HCT116 (cell line): ENCODE measurements around the gene MS4A15. TPM values are rescaled to one million over a fixed set of nuclear protein-coding genes. Genes with fewer than 3 reads are reported as not detected.

Experiments
- ATAC-seq: fragments of 200-7000 bp; cut with Tn5 transposase; 2 replicates; pipeline ENCODE4 v1.9.1; 2020; ENCODE audit warnings: mild to moderate bottlenecking, moderate library complexity
- BruUV-seq: library from RNA; stranded (reverse); fragments of 400-500 nt; replicated peaks from 2 replicates; lab custom pipeline; 2021; lab: Mats Ljungman, UMichigan
- CTCF ChIA-PET: fragments of 300-600 bp; sonication (Branson Sonifier 250); formaldehyde crosslinking; loops from one replicate; lab custom pipeline; 2021; ENCODE audit warnings: antibody characterized with exemption; lab: Charles Lee
- POLR2A ChIA-PET: fragments of 300-600, 350-600 bp; sonication (Branson Sonifier 250); formaldehyde crosslinking; loops from one replicate; lab custom pipeline; 2021; ENCODE audit warnings: antibody characterized with exemption; lab: Charles Lee
- RAD21 ChIA-PET, 2 experiments: fragments of 300-600 bp; sonication (Branson Sonifier 250); formaldehyde crosslinking; loops; one replicate each; lab custom pipeline; 2023; ENCODE audit warnings: low total read pairs in 2 of 2; ENCODE audit not compliant: uncharacterized antibody in 2 of 2, unreplicated experiment in 2 of 2, low non-redundant PET in 1 of 2; lab: Charles Lee
- DNase-seq: peaks from one replicate; pipeline ENCODE4 v3.0.0-alpha.2; 2010; ENCODE audit warnings: low read depth, low spot score
- H2AFZ ChIP-seq: fragments of 200-600 bp; shearing (Covaris generic), sonication (generic); 2 replicates; pipeline ENCODE4 v1.6.1; 2017; ENCODE audit warnings: low read depth, mixed run types, mixed read lengths, antibody characterized with exemption, low read length; ENCODE audit not compliant: poor library complexity, severe bottlenecking
- H3K27ac ChIP-seq: 2 replicates; pipeline ENCODE4 v1.5.1; 2012; ENCODE audit warnings: low read depth, low read length
- H3K27me3 ChIP-seq: fragments of 200-600 bp; sonication (generic); 2 replicates; pipeline ENCODE4 v1.6.1; 2016; ENCODE audit warnings: mixed run types, low read length, mixed read lengths; ENCODE audit not compliant: insufficient read depth
- H3K36me3 ChIP-seq, 2 experiments: fragments of 200-500 bp in 1 of 2; fragments of 200-600 bp in 1 of 2; sonication (Bioruptor generic) in 1 of 2; sonication (generic) in 1 of 2; 2 replicates each; pipeline versions ENCODE4 v1.5.1 to v1.6.1; 2014 to 2016; ENCODE audit warnings: low read length in 2 of 2, inconsistent platforms in 1 of 2, mixed read lengths in 1 of 2, mixed run types in 1 of 2; ENCODE audit not compliant: insufficient read depth in 2 of 2, control insufficient read depth in 1 of 2
- H3K4me1 ChIP-seq, 2 experiments: fragments of 200-600 bp in 1 of 2; sonication (generic) in 1 of 2; 2 replicates each; pipeline versions ENCODE4 v1.5.1 to v1.6.1; 2012 to 2017; ENCODE audit warnings: low read length in 2 of 2, inconsistent platforms in 1 of 2, mild to moderate bottlenecking in 1 of 2, mixed read lengths in 1 of 2, mixed run types in 1 of 2, moderate library complexity in 1 of 2; ENCODE audit not compliant: insufficient read depth in 2 of 2, control insufficient read depth in 1 of 2
- H3K4me2 ChIP-seq: fragments of 200-600 bp; sonication (generic); 2 replicates; pipeline ENCODE4 v1.6.1; 2017; ENCODE audit warnings: mixed run types, low read length, mixed read lengths
- H3K4me3 ChIP-seq, 2 experiments: fragments of 200-600 bp in 1 of 2; sonication (generic) in 1 of 2; replicated peaks in 1 of 2; 2 replicates each; pipeline ENCODE4 v1.5.1; 2011 to 2016; ENCODE audit warnings: low read length in 2 of 2, control low read depth in 1 of 2, low read depth in 1 of 2, mild to moderate bottlenecking in 1 of 2, mixed read lengths in 1 of 2, mixed run types in 1 of 2
- H3K79me2 ChIP-seq: fragments of 200-600 bp; sonication (generic); 2 replicates; pipeline ENCODE4 v1.6.1; 2017; ENCODE audit warnings: mild to moderate bottlenecking, mixed run types, low read length, moderate library complexity, mixed read lengths; ENCODE audit not compliant: insufficient read depth
- H3K9ac ChIP-seq: fragments of 200-600 bp; sonication (generic); 2 replicates; pipeline ENCODE4 v1.6.1; 2016; ENCODE audit warnings: low read length, mixed read lengths
- H3K9me2 ChIP-seq: fragments of 200-600 bp; sonication (generic), shearing (Covaris generic); 2 replicates; pipeline ENCODE4 v1.6.1; 2017; ENCODE audit warnings: mixed run types, mild to moderate bottlenecking, moderate library complexity; ENCODE audit not compliant: insufficient read depth
- H3K9me3 ChIP-seq, 2 experiments: fragments of 200-500 bp in 1 of 2; fragments of 200-600 bp in 1 of 2; sonication (Bioruptor generic) in 1 of 2; sonication (generic) in 1 of 2; 2 replicates each; pipeline ENCODE4 v1.6.1; 2014 to 2017; ENCODE audit warnings: low read length in 2 of 2, mixed read lengths in 2 of 2, inconsistent platforms in 1 of 2, low read depth in 1 of 2, mild to moderate bottlenecking in 1 of 2, mixed run types in 1 of 2, moderate library complexity in 1 of 2; ENCODE audit not compliant: control insufficient read depth in 1 of 2, insufficient read depth in 1 of 2
- H4K20me1 ChIP-seq: fragments of 200-600 bp; sonication (generic), shearing (Covaris generic); 2 replicates; pipeline ENCODE4 v1.6.1; 2017; ENCODE audit warnings: mixed run types, mild to moderate bottlenecking, moderate library complexity; ENCODE audit not compliant: insufficient read depth
- ATF3 ChIP-seq: IDR thresholded peaks from 2 replicates; pipeline ENCODE4 v1.6.1; 2012
- CBX3 ChIP-seq: IDR thresholded peaks from 2 replicates; pipeline ENCODE4 v1.6.1; 2012; ENCODE audit warnings: low read depth
- CEBPB ChIP-seq: IDR thresholded peaks from 2 replicates; pipeline ENCODE4 v1.6.1; 2012; ENCODE audit warnings: low read depth
- CTCF ChIP-seq, 3 experiments: fragments of 200-600 bp in 1 of 3; sonication (generic) in 1 of 3; IDR thresholded peaks in 2 of 3; conservative IDR thresholded peaks in 1 of 3; 2 replicates each; pipeline ENCODE4 v1.5.1; 2012 to 2017; ENCODE audit warnings: low read depth in 2 of 3, low read length in 2 of 3, antibody characterized with exemption in 1 of 3, borderline replicate concordance in 1 of 3, control low read depth in 1 of 3, mild to moderate bottlenecking in 1 of 3, mixed read lengths in 1 of 3, mixed run types in 1 of 3, moderate library complexity in 1 of 3; ENCODE audit not compliant: insufficient read depth in 1 of 3
- EGR1 ChIP-seq: IDR thresholded peaks from 2 replicates; pipeline ENCODE4 v1.6.1; 2012; ENCODE audit warnings: low read depth
- ELF1 ChIP-seq: IDR thresholded peaks from 2 replicates; pipeline ENCODE4 v1.6.1; 2012; ENCODE audit warnings: low read depth, borderline replicate concordance
- EZH2 ChIP-seq: fragments of 200-600 bp; sonication (generic); IDR thresholded peaks from 2 replicates; pipeline ENCODE4 v1.6.1; 2017; ENCODE audit warnings: antibody characterized with exemption, mixed run types
- EZH2phosphoT487 ChIP-seq: fragments of 200-600 bp; IDR thresholded peaks from 2 replicates; pipeline ENCODE4 v1.6.1; 2018; ENCODE audit warnings: antibody characterized with exemption, borderline replicate concordance
- MAX ChIP-seq: IDR thresholded peaks from 2 replicates; pipeline ENCODE4 v1.6.1; 2012
- POLR2A ChIP-seq: IDR thresholded peaks from 2 replicates; pipeline ENCODE4 v1.7.0; 2011; ENCODE audit warnings: borderline replicate concordance; ENCODE audit not compliant: insufficient read depth, insufficient read length; ENCODE audit errors: extremely low read depth
- RAD21 ChIP-seq: IDR thresholded peaks from 2 replicates; pipeline ENCODE4 v1.6.1; 2012; ENCODE audit warnings: low read depth, mild to moderate bottlenecking
- REST ChIP-seq: IDR thresholded peaks from 2 replicates; pipeline ENCODE4 v1.6.1; 2012; ENCODE audit warnings: low read depth
- SRF ChIP-seq: IDR thresholded peaks from 2 replicates; pipeline ENCODE4 v1.6.1; 2012; ENCODE audit warnings: low read depth
- TCF7L2 ChIP-seq: IDR thresholded peaks from 2 replicates; pipeline ENCODE4 v1.7.0; 2011; ENCODE audit warnings: borderline replicate concordance, inconsistent platforms; ENCODE audit not compliant: insufficient read depth, insufficient read length; ENCODE audit errors: extremely low read depth
- ZBTB33 ChIP-seq: IDR thresholded peaks from 2 replicates; pipeline ENCODE4 v1.6.1; 2011; ENCODE audit warnings: mild to moderate bottlenecking, low read length, moderate library complexity; ENCODE audit not compliant: insufficient replicate concordance; ENCODE audit errors: extremely low read depth
- ZFX ChIP-seq: fragments of 450-650 bp; IDR thresholded peaks from 2 replicates; pipeline ENCODE4 v1.6.1; 2017
- ZNF274 ChIP-seq: fragments of 200-500 bp; sonication (Bioruptor generic); IDR thresholded peaks from 2 replicates; pipeline ENCODE4 v1.6.1; 2014; ENCODE audit warnings: mild to moderate bottlenecking, low read depth, low read length, inconsistent platforms
- intact Hi-C: fragments of 100-400 bp; cut with micrococcal nuclease; formaldehyde crosslinking; loops from 2 replicates; pipeline ENCODE4 v1.10.0; 2022
- total RNA-seq: library from RNA; stranded (reverse); gene quantifications from one replicate; pipeline ENCODE4 v1.2.1, GENCODE V29; 2021; ENCODE audit not compliant: unreplicated experiment

MS4A15 gene
- total RNA-seq, 1 experiment from 2014 or later = 1.5 TPM

GRCh38 chr11:60809249-60809648 lies 52.6 kb downstream of the MS4A15 start:
- no TSS peak for BruUV-seq
- no peak overlapping the region for H3K9ac ChIP-seq
- DNase-seq (no peak), ATAC-seq (no peak)
- CTCF ChIA-PET = no interaction called here
- no peaks in the 10 kb centered on the region for H3K79me2 ChIP-seq
- H3K9me2 ChIP-seq = no peaks in the 10 kb centered on the region
- RAD21 ChIA-PET = no interaction called here
- H3K4me1 ChIP-seq = no peaks in the 10 kb centered on the region
- no peaks in the 10 kb centered on the region for H4K20me1 ChIP-seq
- no peak overlapping the region for H3K4me2 ChIP-seq
- no peak overlapping the region for H2AFZ ChIP-seq
- no peak overlapping the region for H3K4me3 ChIP-seq
- intact Hi-C loops = no loop called here
- no peaks in the 10 kb centered on the region for H3K27me3 ChIP-seq
- no peaks in the 10 kb centered on the region for H3K36me3 ChIP-seq
- POLR2A ChIA-PET = no interaction called here
- TF ChIP-seq TCF7L2 = no peak
- no peak for TF ChIP-seq RAD21
- TF ChIP-seq ZBTB33 = no peak
- TF ChIP-seq REST = no peak
- no peak for TF ChIP-seq EZH2phosphoT487
- TF ChIP-seq CTCF (IDR thresholded peaks at IDR 0.05 in 2 of 3, conservative IDR thresholded peaks at IDR 0.05 in 1 of 3; ENCODE audit: borderline replicate concordance in 1 of 3, insufficient read depth in 1 of 3, low read depth in 2 of 3, low read length in 2 of 3) = no peak
- no peak for TF ChIP-seq CBX3
- no peak for TF ChIP-seq ATF3
- no peak for TF ChIP-seq MAX
- TF ChIP-seq ZFX = no peak
- TF ChIP-seq CEBPB = no peak
- no peak for TF ChIP-seq SRF
- no peak for TF ChIP-seq EZH2
- no peak for TF ChIP-seq EGR1
- TF ChIP-seq ZNF274 = no peak
- TF ChIP-seq POLR2A = no peak
- no peak for TF ChIP-seq ELF1
- no peaks in the 10 kb centered on the region for H3K9me3 ChIP-seq
- no peak overlapping the region for H3K27ac ChIP-seq
